B cell (primary cell): Measurements from ENCODE around the gene CERCAM. TPM values are rescaled to one million over a fixed set of nuclear protein-coding genes. Genes with fewer than 3 reads are reported as not detected.

Experiments used
- ATAC-seq: fragments of 200-7000 bp; cut with Tn5 transposase; one replicate; pipeline ENCODE4 v1.10.0; 2021; ENCODE audit warnings: low read depth, mild to moderate bottlenecking, moderate number of reproducible peaks, moderate library complexity
- CTCF ChIA-PET: fragments of 350-600 bp; sonication (Branson Sonifier 250); formaldehyde crosslinking; loops from one replicate; lab custom pipeline; 2021; ENCODE audit warnings: antibody characterized with exemption, inconsistent platforms; lab: Charles Lee
- POLR2A ChIA-PET: fragments of 350-600 bp; sonication (Branson Sonifier 250); formaldehyde crosslinking; loops from one replicate; lab custom pipeline; 2021; ENCODE audit warnings: antibody characterized with exemption; lab: Charles Lee
- DNase-seq: peaks from one replicate; pipeline ENCODE4 v3.0.0; 2013
- H2AFZ ChIP-seq: 2 replicates; pipeline ENCODE4 v1.6.1; 2012; ENCODE audit warnings: mild to moderate bottlenecking, low read depth, low read length; ENCODE audit not compliant: insufficient read depth, poor library complexity, severe bottlenecking
- H3K27ac ChIP-seq, 2 donors: 1 replicate in 1 of 2; 2 replicates in 1 of 2; pipeline ENCODE4 v1.5.1; 2012 to 2013; ENCODE audit warnings: low read length in 2 of 2, mild to moderate bottlenecking in 2 of 2, moderate library complexity in 1 of 2
- H3K27me3 ChIP-seq, 4 experiments: fragments of 200-600 bp in 1 of 4; sonication (generic) in 1 of 4; replicated peaks in 1 of 4; 1 replicate in 2 of 4; 2 replicates in 2 of 4; pipeline versions ENCODE4 v1.6.1 to v1.7.0; 2013 to 2016; ENCODE audit warnings: low read length in 3 of 4, mild to moderate bottlenecking in 2 of 4, mixed read lengths in 1 of 4, moderate library complexity in 1 of 4; ENCODE audit not compliant: insufficient read depth in 4 of 4, control insufficient read depth in 3 of 4; ENCODE audit errors: control extremely low read depth in 1 of 4
- H3K36me3 ChIP-seq, 2 experiments: replicated peaks in 1 of 2; 1 replicate in 1 of 2; 2 replicates in 1 of 2; pipeline versions ENCODE4 v1.6.1 to v1.7.1; 2013; ENCODE audit warnings: low read length in 1 of 2; ENCODE audit not compliant: insufficient read depth in 2 of 2, control insufficient read depth in 1 of 2; ENCODE audit errors: control extremely low read depth in 1 of 2, extremely low read depth in 1 of 2
- H3K4me1 ChIP-seq, 2 donors: fragments of 200-600 bp in 1 of 2; sonication (generic) in 1 of 2; 1 replicate in 1 of 2; 2 replicates in 1 of 2; pipeline versions ENCODE4 v1.5.1 to v1.6.1; 2013 to 2017; ENCODE audit warnings: low read length in 2 of 2; ENCODE audit not compliant: control insufficient read depth in 2 of 2, insufficient read depth in 2 of 2
- H3K4me2 ChIP-seq: replicated peaks from 2 replicates; pipeline ENCODE3; 2012; ENCODE audit warnings: mild to moderate bottlenecking, low read depth, low read length; ENCODE audit not compliant: poor library complexity, severe bottlenecking
- H3K4me3 ChIP-seq, 5 experiments: fragments of 200-600 bp in 1 of 5; sonication (generic) in 1 of 5; 1 replicate in 3 of 5; 2 replicates in 2 of 5; pipeline versions ENCODE4 v1.5.1 to v1.7.0; 2011 to 2016; ENCODE audit warnings: low read length in 4 of 5, mild to moderate bottlenecking in 4 of 5, low read depth in 2 of 5, control low read depth in 1 of 5, moderate library complexity in 1 of 5; ENCODE audit not compliant: insufficient read depth in 1 of 5; ENCODE audit errors: control extremely low read depth in 1 of 5, extremely low read depth in 1 of 5
- H3K79me2 ChIP-seq: fragments of 200-600 bp; sonication (generic); one replicate; pipeline ENCODE4 v1.6.0; 2016; ENCODE audit warnings: low read length; ENCODE audit not compliant: control insufficient read depth, insufficient read depth
- H3K9ac ChIP-seq: fragments of 200-600 bp; sonication (generic); 2 replicates; pipeline ENCODE4 v1.6.1; 2017; ENCODE audit warnings: mild to moderate bottlenecking, low read length, moderate library complexity
- H3K9me3 ChIP-seq, 3 donors: one replicate each; pipeline versions ENCODE4 v1.6.1 to v1.7.1; 2013; ENCODE audit warnings: low read length in 2 of 3; ENCODE audit not compliant: control insufficient read depth in 2 of 3, insufficient read depth in 1 of 3; ENCODE audit errors: control extremely low read depth in 1 of 3
- H4K20me1 ChIP-seq: 2 replicates; pipeline ENCODE4 v1.6.0; 2012; ENCODE audit warnings: mild to moderate bottlenecking, low read length; ENCODE audit not compliant: insufficient read depth, control insufficient read depth, poor library complexity, severe bottlenecking
- H3K27ac Mint-ChIP-seq: one replicate; pipeline ENCODE4 v1.8.0; 2021; ENCODE audit warnings: mixed read lengths
- H3K27me3 Mint-ChIP-seq: one replicate; pipeline ENCODE4 v1.8.0; 2021; ENCODE audit warnings: mixed read lengths
- H3K4me1 Mint-ChIP-seq: one replicate; pipeline ENCODE4 v1.8.0; 2021; ENCODE audit warnings: mixed read lengths
- H3K4me3 Mint-ChIP-seq: one replicate; pipeline ENCODE4 v1.8.0; 2021; ENCODE audit warnings: mixed read lengths
- H3K9me3 Mint-ChIP-seq: one replicate; pipeline ENCODE4 v1.8.0; 2022; ENCODE audit warnings: mixed read lengths; ENCODE audit not compliant: insufficient read depth
- CTCF ChIP-seq: fragments of 200-600 bp; IDR thresholded peaks from one replicate; pipeline ENCODE4 v1.8.0; 2022; ENCODE audit warnings: antibody characterized with exemption, mild to moderate bottlenecking
- EZH2 ChIP-seq: IDR thresholded peaks from 2 replicates; pipeline ENCODE4 v1.6.1; 2012; ENCODE audit warnings: borderline replicate concordance, low read depth, mild to moderate bottlenecking, moderate library complexity, low read length; ENCODE audit not compliant: insufficient read depth, poor library complexity, severe bottlenecking
- WGBS: methylation state at CpG from one replicate; pipeline ENCODE4 v1.1.5; 2013; ENCODE audit warnings: missing lambda C conversion rate; ENCODE audit not compliant: insufficient coverage; 5-methylcytosine and 5-hydroxymethylcytosine counted together
- intact Hi-C: fragments of 100-400 bp; cut with micrococcal nuclease; formaldehyde crosslinking; loops from one replicate; pipeline ENCODE4 v1.10.0; 2022
- polyA plus RNA-seq: library from polyadenylated mRNA; depleted of rRNA; stranded (reverse); fragments of >200 nt; gene quantifications from 2 replicates; pipeline ENCODE4 v1.2.3, GENCODE V29; 2012
- total RNA-seq, 2 donors: library from RNA; stranded (reverse); fragments of 120-200 nt in 1 of 2; gene quantifications; 1 replicate in 1 of 2; 2 replicates in 1 of 2; pipeline versions ENCODE4 v1.2.3 to v1.2.4, GENCODE V29; 2013 to 2022

The CERCAM gene
- total and polyA plus RNA-seq, 2 donors (not counting 1 experiment from before 2014, with no cell fraction given) = 2.4 to 3.8 TPM

GRCh38 chr9:128414461-128414860 is 6.2 kb upstream of the CERCAM start:
- POLR2A ChIA-PET = no interaction called here
- Histone ChIP-seq H3K27me3 (peaks cover 0 to 44% (median 11%) of the 10 kb centered on the region in 4 experiments), H3K79me2 (no peaks in the 10 kb centered on the region), H3K36me3 (no peaks in the 10 kb centered on the region), H2AFZ (no peak overlapping the region), H3K9me3 (peaks cover 0 to 8% (median 0%) of the 10 kb centered on the region in 3 donors), H3K4me2 (no peak overlapping the region), H4K20me1 (no peaks in the 10 kb centered on the region), H3K9ac (no peak overlapping the region), H3K4me3 (no peak overlapping the region), H3K27ac (no peak overlapping the region), H3K4me1 (peaks cover 6 to 7% of the 10 kb centered on the region in 2 donors)
- H3K9me3 Mint-ChIP-seq = no peaks in the 10 kb centered on the region
- peaks cover 50% of the 10 kb centered on the region for H3K27me3 Mint-ChIP-seq
- intact Hi-C loops = loop anchor here (10.0 kb wide), 1 partner anchor 120 kb away; no protein-coding TSS in a partner anchor
- 84% methylated on average over 3 of the region's 3 CpGs for WGBS
- peaks cover under 1% of the 10 kb centered on the region for H3K4me1 Mint-ChIP-seq
- DNase-seq = no peak
- TF ChIP-seq CTCF (no peak), EZH2 (no peak)
- CTCF ChIA-PET = no interaction called here
- no peak overlapping the region for H3K4me3 Mint-ChIP-seq
- no peak for ATAC-seq
- H3K27ac Mint-ChIP-seq = no peak overlapping the region

GRCh38 chr9:128415281-128415680 is 5.4 kb upstream of the CERCAM start:
- Histone ChIP-seq H3K9ac (no peak overlapping the region), H3K4me1 (peaks cover 12 to 13% of the 10 kb centered on the region in 2 donors), H3K27ac (no peak overlapping the region), H3K4me2 (no peak overlapping the region), H3K36me3 (no peaks in the 10 kb centered on the region), H3K4me3 (no peak overlapping the region), H4K20me1 (no peaks in the 10 kb centered on the region), H3K27me3 (peaks cover 0 to 41% (median 11%) of the 10 kb centered on the region in 4 experiments), H2AFZ (no peak overlapping the region), H3K79me2 (no peaks in the 10 kb centered on the region), H3K9me3 (peaks cover 0 to 8% (median 0%) of the 10 kb centered on the region in 3 donors)
- peaks cover 7% of the 10 kb centered on the region for H3K4me1 Mint-ChIP-seq
- H3K27me3 Mint-ChIP-seq = peaks cover 44% of the 10 kb centered on the region
- H3K4me3 Mint-ChIP-seq = no peak overlapping the region
- ChIA-PET POLR2A (no interaction called here), CTCF (no interaction called here)
- WGBS = 86% methylated on average over 2 of the region's 2 CpGs
- no peak overlapping the region for H3K27ac Mint-ChIP-seq
- TF ChIP-seq EZH2 (no peak), CTCF (no peak)
- no peak for ATAC-seq
- no peak for DNase-seq
- intact Hi-C loops = loop anchor here (10.0 kb wide), 1 partner anchor 120 kb away; no protein-coding TSS in a partner anchor
- H3K9me3 Mint-ChIP-seq = no peaks in the 10 kb centered on the region
